ENCODE results near the gene FKBP4.

GRCh38 chr12:2768224-2768961 lies 26.4 kb upstream of the FKBP4 start:
- TF ChIP-seq RAD21 (CRISPR knock-in tag; IDR thresholded peaks at IDR 0.05) (no peak), MXI1 (IDR thresholded peaks at IDR 0.05; ENCODE audit: borderline replicate concordance, low read depth, low read length) (no peak), SRY (CRISPR knock-in tag; IDR thresholded peaks at IDR 0.05) (no peak), TCF7L2 (IDR thresholded peaks at IDR 0.05; ENCODE audit: low read depth, low read length) (no peak)
- TF ChIP-seq, protein P1, sequence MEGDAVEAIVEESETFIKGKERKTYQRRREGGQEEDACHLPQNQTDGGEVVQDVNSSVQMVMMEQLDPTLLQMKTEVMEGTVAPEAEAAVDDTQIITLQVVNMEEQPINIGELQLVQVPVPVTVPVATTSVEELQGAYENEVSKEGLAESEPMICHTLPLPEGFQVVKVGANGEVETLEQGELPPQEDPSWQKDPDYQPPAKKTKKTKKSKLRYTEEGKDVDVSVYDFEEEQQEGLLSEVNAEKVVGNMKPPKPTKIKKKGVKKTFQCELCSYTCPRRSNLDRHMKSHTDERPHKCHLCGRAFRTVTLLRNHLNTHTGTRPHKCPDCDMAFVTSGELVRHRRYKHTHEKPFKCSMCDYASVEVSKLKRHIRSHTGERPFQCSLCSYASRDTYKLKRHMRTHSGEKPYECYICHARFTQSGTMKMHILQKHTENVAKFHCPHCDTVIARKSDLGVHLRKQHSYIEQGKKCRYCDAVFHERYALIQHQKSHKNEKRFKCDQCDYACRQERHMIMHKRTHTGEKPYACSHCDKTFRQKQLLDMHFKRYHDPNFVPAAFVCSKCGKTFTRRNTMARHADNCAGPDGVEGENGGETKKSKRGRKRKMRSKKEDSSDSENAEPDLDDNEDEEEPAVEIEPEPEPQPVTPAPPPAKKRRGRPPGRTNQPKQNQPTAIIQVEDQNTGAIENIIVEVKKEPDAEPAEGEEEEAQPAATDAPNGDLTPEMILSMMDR (CRISPR knock-in tag; IDR thresholded peaks at IDR 0.05): no peak

Measured in HepG2 (cell line).